Fibroblast of peridontal ligament (primary cell): Measurements from ENCODE around the gene CYB5B.
"Not testable (repeated sequence)": the region's sequence is repeated elsewhere in the genome, so short reads cannot be mapped to it uniquely, and the experiment has no call there.

ENCODE experiments used
- DNase-seq: peaks from one replicate; pipeline ENCODE4 v3.0.0-alpha.2; 2010; ENCODE audit errors: extremely low read depth

CYB5B gene

DNA sequence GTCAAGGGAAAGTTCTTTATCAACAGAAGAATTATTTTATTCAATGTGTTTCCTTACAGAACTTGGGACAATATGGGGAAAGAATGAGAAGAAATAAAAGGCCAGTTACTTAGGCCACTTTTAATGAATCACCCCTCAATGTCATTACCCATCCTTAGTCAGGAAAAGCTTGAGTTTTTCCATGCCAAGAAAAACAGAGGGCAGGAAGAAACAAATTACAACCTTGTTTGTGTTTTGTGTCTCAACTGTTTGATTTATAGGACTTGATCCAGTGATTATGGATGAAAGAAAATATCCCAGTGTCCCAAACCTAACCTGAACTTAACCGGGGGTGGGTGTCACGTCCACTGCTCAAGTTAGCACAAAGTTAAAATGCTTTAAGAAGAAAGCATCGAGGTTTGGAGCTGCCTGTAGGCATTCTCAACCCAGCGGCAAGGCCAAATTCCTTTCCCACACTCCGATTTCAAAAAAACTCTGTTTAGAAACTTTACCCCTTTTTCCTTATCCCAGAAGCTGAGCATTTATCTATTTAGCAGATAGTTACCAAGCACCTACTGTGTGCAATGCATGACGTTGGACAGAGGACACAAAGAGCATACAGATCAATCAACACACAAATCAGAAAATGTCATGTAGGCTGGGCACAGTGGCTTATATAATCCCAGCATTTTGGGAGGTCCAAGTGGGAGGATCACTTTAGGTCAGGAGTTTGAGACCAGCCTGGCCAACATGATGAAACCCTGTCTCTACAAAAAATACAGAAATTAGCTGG is 14.0 kb upstream of the CYB5B start:
- peak; percentile 64 for DNase-seq

DNA sequence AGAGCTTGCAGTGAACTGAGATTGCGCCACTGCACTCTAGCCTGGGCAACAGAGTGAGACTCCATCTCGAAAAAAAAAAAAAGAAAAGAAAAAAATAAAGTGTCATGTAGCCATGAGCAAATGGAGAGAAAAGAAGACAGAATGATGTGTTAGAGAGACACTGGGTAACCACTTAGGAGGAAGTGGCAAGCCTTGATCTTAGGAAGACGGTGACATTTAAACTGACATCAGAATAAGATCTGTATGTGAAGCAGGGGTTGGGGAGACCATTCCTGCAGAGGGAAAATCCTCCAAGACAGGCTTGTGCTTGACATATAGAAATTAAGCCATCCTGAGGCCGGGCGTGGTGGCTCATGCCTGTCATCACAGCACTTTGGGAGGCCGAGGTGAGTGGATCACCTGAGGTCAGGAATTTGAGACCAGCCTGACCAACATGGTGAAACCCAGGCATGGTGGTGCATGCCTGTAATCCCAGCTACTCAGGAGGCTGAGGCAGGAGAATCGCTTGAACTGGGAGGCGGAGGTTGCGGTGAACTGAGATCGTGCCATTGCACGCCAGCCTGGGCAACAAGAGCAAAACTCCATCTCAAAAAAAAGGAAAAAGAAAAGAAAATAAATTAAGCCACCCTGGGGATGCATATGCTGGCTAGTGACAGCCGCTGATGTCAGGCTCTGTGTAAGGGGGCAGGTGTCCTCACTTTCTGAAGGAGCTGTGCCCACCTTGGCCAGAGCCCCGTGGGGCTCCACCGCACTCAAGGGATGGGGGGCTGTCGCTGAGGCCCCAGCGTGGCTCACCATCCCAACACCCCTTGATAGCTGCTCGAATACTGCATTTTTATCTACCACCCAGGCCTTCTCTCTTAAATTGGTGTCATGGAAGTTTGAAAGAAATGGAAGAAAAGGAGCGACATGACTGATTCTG is 13.1 kb upstream of the CYB5B start:
- DNase-seq = no peak

DNA sequence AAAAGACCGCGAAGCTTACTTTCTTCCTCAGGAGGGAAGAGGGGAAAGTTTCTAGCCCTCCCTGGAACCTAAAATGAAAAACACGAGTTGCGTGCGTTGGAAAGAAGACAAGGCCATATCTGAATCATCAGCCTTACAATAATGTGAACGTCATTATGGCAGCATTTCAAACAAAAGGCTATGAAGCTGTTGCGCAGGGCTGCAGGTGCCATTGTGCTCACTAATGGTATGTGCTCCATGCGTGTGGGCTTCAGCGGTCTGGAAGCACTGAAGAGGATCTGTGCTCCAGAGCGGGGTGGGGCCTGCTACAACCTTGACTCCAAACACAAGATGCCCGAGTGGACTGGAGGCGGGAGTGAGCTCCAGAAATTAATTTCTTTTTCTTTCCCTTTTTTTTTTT is 12.1 kb upstream of the CYB5B start:
- no peak for DNase-seq

DNA sequence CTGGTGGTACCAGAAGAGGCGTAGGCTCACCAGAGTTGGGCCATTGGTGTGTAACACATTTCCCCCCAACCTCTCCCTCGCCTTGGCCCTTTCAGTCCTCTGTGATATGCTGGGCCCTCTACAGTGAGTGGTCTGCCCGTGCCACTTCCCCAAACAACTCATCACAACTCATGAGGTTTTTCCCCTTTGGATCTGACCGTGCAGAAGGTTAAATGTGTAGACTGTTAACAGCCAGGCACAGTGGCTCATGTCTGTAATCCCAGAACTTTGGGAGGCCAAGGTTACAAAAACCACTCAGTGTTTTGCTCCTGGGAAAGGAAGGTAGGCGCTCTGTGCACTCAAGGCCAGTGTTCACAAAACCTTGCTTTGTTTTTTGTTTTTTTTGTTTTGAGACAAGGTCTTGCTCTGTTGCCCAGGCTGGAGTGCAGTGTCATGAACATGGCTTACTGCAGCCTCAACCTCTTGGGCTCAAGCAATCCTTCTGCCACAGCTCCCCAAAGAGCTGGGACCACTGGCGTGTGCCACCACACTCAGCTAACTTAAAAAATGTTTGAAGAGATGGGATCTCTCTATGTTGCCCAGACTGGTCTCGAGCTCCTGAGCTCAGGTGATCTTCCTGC is 11.3 kb upstream of the CYB5B start:
- no peak for DNase-seq

DNA sequence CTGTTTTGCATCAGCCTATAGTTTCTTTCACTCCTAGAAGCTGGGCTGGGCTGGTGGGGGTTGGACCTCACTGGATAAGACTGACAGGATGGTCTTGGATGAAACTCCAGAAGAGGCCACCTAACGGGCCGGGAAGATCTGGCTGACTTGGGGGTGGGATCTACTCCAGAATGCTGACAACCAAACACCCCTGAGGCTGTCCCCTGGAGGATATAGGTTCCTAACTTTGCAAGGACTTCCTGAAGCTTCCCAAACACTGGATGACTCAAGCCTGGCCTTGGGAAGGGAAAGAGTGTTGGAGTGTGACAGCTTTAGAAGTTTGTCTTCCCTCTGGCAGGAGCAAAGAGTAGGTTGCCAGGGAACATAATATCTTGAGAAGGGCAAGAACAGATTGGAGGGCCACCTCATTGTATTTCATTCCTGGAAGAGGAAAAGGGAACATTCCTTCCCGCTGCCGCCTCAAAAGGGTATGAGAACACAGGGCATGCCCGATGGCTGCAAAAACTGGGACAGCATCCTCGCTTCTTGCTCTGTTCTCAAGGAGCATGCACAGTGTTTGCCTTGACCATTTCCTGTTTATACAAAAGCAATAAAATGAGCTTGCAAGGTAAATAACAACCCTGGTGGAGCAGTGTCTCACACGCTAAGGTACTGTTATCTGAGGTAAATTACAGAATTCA is 6.8 kb upstream of the CYB5B start:
- DNase-seq = peak; percentile 43

DNA sequence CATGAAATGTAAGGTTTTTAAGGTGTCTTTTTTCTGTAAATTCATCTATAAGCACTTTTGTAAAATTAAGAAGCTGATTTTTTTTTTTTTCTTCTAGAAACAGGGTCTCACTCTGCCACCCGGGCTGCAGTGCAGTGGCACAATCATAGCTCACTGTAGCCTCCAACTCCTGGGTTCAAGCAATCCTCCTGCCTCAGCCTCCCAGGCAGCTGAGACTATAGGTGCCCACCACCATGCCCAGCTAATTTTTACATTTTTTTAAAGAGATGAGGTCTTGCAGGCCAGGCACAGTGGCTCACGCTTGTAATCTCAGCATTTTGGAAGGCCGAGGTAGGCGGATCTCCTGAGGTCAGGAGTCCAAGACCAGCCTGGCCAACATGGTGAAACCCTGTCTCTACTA is 4.5 kb upstream of the CYB5B start:
- DNase-seq = no peak

DNA sequence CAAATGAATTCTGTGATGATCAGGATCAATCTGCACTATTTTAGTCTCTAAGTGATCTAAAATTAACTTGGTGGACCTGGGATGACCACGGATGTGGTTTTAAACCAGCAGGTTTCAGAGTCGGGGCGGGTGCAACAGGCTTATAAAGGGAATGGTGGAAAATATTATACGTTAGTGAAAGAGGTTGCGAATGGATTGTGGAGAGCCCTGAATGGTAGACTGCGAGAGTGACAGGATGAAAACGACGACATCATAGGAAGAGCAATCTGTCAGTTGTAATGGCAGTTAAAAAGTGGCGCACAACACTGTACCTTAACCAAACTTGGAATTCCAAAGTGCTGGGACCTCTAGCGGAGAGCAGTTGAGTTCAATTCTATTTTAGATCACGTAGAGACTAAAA is 1.2 kb upstream of the CYB5B start:
- DNase-seq = no peak

DNA sequence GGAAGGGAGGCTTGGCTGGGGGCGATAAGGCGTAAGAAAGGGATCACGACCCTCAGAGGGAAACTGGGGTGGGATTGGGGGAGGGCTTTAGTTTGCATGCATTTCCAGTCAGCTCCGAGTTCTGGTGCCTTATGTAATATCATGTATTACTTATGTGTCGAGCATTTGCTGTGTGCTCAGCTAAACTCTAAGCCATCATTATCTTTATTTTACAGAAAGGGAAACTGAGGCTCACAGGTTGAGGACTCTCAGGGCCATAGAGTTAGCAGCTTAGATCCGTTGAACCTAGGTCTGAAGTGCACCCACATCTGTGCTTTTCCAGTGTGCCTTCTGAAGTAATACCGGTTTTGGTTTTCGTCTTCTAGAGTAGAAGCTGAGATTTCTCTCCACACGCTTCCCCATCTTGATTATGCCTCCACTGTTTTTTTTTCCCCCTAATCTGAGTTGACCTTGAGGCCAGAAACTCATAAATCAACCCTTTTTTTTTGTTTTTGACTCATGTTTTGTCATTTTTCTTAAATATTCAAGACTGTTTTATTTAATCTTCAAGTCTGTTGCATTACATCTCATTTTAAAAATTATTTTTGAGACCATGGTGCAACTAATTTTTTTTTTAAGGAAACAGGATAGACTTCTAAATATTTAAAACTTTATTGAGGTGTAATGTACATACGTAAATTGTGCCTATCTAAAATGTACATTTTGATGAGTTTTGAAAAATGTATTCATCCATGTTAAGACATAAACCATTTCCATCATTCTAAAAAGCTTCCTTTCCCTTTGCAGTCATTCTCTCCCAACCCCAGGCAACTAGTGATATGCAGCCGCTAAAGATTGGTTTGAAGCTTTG is 741 bp downstream of the CYB5B start:
- DNase-seq = no peak

DNA sequence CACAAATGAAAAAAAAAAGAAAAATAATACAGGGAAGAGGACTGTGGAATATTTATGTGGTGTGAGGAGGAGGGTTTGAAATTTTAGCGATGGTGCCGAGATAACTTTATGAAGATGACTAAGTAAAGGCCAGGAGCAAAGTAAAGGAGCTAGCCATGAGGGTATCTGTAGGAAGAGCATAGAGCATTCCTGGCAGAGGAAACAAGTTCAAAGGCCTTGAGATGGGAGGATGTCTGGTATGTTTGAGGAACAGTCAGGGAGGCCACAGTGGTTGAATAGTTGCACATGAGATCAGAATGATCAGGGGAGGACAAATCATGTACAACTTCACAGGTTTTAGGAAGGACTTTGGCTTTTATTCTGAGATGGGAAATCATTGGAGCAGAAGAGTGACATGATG is 4.2 kb downstream of the CYB5B start:
- DNase-seq = no peak

DNA sequence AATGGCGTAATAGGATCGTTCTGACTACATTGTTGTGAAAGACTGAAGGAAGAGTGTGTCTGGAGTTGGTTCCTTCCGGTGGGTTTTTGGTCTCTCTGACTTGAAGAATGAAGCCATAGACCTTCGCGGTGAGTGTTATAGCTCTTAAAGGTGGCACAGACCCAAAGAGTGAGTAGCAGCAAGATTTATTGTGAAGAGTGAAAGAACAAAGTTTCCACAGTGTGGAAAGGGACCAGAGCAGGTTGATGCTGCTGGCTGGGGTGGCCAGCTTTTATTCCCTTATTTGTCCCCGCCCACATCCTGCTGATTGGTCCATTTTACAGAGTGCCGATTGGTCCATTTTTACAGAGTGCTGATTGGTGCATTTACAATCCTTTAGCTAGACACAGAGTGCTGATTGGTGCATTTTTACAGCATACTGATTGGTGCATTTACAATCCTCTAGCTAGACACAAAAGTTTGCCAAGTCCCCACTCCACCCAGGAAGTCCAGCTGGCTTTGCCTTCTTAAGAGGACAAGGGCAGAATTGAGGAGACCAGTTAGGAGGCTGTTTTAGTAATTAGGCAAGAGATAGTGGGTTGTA is 4.7 kb downstream of the CYB5B start:
- not testable (repeated sequence) for DNase-seq

DNA sequence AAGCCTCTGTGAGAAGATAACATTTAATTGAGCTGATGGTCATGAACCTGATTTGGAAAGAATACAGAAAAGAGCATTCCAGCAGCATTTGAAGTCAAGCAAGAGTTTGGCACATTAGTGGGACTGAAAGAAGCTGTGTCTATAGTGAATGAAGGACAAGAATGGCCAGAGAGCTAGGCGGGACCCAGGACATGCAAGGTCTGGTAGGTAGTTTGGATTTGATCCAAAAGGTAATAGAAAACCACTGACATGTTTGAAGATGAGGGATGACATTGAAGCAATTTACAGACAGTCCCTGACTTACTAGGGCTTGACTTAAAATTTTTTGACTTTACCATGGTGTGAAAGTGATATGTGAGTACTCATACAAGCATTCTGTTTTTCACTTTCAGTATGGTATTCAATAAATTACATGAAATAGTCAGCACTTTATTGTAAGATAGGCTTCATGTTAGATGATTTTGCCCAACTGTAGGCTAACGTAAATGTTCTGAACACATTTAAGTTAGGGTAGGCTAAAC is 7.6 kb downstream of the CYB5B start:
- no peak for DNase-seq

DNA sequence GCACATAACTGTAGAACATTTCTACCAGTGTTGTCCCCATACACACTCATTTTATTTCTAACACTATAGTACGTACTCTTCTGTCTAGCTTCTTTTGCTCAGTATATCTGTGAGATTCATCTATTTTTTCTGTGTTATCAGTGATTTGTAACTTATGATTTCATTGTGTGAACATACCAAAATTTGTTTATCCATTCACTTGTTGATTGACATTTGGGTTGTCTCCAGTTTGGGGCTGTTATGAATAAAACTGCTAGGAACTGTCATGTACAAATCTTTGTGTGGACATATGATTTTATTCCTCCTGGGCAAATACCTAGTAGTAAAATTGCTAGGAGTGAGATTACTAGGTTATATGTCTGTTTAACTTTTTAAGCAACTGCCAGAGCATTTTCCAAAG is 9.6 kb downstream of the CYB5B start:
- no peak for DNase-seq

DNA sequence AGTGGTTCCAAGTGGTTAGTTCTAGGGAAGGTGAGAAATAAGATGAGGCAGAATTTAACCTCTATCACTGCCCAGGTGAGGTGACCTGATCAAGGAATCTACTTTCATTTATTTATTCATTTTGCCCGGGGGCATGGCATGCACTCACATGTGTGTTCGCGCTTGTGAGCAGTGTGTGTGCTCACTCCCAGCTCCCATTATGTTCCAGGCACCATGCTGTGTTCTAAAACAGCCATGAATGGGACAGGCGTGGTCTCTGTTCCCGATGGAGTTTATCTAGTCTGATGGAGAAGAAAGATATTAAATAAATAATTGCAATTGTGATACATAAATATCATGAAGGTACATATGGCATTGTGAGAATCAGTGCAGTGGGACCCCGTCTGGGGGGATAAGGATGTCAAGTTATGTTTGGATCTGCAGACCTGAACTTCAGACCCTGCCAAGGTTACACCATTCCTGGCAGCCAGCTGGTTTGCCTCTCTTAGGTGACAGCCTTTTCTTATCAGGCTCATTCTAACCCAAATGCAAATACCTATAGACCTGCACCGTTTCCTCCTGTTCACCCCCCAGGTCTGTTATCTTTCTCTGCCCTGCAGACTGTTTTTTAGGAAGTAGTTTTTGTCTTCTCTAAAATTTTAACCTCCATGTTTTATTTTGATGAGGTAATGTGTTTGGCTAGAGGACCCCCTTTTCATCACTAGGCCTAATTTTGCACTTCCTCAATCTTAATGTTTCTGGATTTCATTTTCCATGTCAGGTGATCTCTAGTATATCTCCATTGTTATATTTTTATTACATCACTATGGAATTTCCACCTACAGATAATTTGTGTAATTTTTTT is 11.8 kb downstream of the CYB5B start:
- DNase-seq = no peak

DNA sequence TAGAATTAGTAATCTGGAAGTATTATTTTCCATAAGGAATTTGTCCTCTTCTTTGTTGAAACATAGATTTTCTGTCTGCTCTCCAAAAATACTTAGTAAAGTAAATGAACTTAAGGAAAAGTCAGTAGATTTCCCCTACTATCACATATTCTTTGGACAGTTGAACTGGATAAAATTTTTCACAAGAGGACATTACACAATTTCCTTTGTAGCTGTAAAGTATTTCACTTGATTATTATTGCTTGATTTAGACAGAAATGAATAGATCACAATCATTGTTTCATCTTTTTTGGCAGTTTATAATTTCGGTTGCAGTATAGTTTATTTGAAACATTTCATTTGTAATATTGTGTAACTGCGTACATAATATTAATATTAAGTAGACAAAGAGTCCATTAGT is 12.5 kb downstream of the CYB5B start:
- no peak for DNase-seq

DNA sequence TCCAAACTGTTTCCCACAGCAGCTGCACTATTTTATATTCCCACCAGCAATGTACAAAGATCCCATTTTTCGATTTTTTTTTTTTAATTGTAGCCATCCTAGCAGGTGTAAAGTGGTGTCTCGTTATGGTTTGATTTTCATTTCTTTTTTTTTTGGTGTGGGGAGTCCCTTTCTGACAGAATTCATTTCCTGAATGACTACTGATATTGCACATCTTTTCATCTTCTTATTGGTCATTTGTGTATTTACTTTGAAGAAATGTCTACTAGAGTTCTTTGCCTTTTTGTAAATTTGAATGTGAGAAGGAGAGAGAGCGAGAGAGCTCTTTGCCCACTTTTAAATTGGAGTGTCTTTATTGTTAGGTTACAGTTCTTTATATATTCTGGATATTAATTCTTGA is 14.0 kb downstream of the CYB5B start:
- DNase-seq = no peak

DNA sequence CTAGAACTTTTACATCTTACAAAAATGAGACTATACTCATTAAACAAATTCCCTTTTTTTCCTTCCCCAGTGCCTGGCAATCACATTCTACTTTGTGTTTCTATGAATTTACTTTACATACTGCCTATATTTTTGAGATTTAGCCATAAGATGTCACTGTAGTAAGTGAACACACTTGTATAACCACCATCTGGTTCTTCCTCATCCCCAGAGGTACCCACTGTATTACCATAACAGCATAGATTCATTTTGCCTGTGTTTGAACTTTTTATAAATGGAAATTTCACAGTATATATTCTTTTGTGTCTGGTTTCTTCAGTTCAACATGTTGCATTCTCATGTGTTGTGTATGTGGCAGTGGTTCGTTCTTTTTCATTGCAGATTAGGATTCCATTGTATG is 15.8 kb downstream of the CYB5B start:
- peak; percentile 25 for DNase-seq

DNA sequence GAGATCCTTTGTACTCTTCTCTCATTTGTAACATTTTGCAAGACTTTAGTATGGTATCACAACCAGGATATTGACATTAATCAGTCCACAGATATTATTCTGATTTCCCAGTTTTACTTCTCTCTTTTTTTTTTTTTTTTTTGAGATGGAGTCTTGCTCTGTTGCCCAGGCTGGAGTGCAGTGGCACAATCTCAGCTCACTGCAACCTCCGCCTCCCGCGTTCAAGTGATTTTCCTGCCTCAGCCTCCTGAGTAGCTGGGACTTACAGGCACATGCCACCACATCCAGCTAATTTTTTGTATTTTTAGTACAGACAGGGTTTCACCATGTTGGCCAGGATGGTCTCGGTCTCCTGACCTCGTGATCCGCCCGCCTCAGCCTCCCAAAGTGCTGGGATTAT is 16.6 kb downstream of the CYB5B start:
- not testable (repeated sequence) for DNase-seq

DNA sequence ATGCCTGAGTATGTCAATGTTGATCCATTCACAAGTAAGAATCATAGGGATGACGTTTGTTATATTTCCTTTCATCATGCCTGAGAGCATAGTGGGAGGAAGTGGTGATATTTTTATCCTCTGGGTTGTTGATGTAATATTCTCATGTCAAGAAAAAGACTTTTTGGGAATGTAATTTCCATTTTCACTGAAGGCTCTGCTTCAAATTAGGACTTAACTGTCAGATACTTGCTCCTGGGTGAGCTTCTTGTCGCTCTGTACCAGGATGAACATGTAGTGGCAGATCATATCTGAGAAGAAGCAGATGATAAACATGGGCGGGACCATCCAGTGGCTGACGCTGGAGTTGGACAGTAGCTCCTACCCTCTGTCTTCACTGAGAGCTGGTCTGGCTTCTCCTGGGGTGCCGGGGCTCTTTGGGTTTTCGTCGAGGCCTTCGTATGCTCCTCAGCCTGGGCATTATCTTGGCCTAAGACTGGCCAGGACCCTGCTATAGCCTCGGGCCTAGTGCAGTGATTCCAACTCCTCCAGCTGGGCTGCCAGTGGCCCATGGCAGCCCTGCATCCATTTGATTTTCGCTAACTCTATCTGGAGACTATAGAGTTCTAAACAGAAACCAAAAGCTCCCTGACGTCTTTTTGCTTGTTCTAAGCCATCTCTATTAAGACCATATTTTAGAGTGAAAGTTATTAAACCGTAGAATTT is 19.7 kb downstream of the CYB5B start:
- peak; percentile 73 for DNase-seq
